T1000 (cell line): ENCODE data around the gene TMCC3.
"Not testable (repeated sequence)": the region's sequence is repeated elsewhere in the genome, so short reads cannot be mapped to it uniquely, and the experiment has no call there.

Experiments
- DNase-seq: peaks from one replicate; lab custom pipeline; 2025; ENCODE audit warnings: mixed read lengths; lab: John Stamatoyannopoulos, UW

TMCC3 gene

GRCh38 chr12:94566345-94566744 lies 84.0 kb downstream of the TMCC3 start:
- DNase-seq, result no peak

- DNase-seq, result no peak
Observed at GRCh38 chr12:94565683-94566082, 84.7 kb downstream of the TMCC3 start.

GRCh38 chr12:94563286-94563685 lies 87.1 kb downstream of the TMCC3 start:
- DNase-seq, result no peak

GRCh38 chr12:94561943-94562411 lies 88.4 kb downstream of the TMCC3 start:
- DNase-seq, result no peak

- DNase-seq, result peak; percentile 74
Observed at GRCh38 chr12:94560431-94561221, 89.7 kb downstream of the TMCC3 start.

GRCh38 chr12:94558612-94559011 lies 91.7 kb downstream of the TMCC3 start:
- DNase-seq, result no peak

GRCh38 chr12:94557746-94558295 lies 92.5 kb downstream of the TMCC3 start:
- no peak for DNase-seq

- DNase-seq, result no peak
Observed at GRCh38 chr12:94555687-94556086, 94.7 kb downstream of the TMCC3 start.

- no peak for DNase-seq
Observed at GRCh38 chr12:94553875-94554274, 96.5 kb downstream of the TMCC3 start.

GRCh38 chr12:94553130-94553519 lies 97.2 kb downstream of the TMCC3 start:
- DNase-seq, result peak; percentile 44

- DNase-seq, result no peak
Observed at GRCh38 chr12:94551810-94552209, 98.5 kb downstream of the TMCC3 start.

- DNase-seq, result no peak
Observed at GRCh38 chr12:94550964-94551363, 99.4 kb downstream of the TMCC3 start.

GRCh38 chr12:94548833-94549232 lies 101.5 kb downstream of the TMCC3 start:
- not testable (repeated sequence) for DNase-seq

- no peak for DNase-seq
Observed at GRCh38 chr12:94545935-94546771, 104.2 kb downstream of the TMCC3 start.

- no peak for DNase-seq
Observed at GRCh38 chr12:94544355-94544754, 106.0 kb downstream of the TMCC3 start.

GRCh38 chr12:94538318-94538717 lies 112.0 kb downstream of the TMCC3 start:
- no peak for DNase-seq

GRCh38 chr12:94536040-94536965 lies 114.1 kb downstream of the TMCC3 start:
- no peak for DNase-seq

GRCh38 chr12:94535510-94535921 lies 114.8 kb downstream of the TMCC3 start:
- DNase-seq, result no peak

GRCh38 chr12:94534774-94535509 lies 115.4 kb downstream of the TMCC3 start:
- no peak for DNase-seq

GRCh38 chr12:94534278-94534677 lies 116.1 kb downstream of the TMCC3 start:
- no peak for DNase-seq
